Measurements from ENCODE around the gene GAL3ST3. TPM values are rescaled to one million over a fixed set of nuclear protein-coding genes. Genes with fewer than 3 reads are reported as not detected.

Gene GAL3ST3
- polyA plus RNA-seq, 1 donor (not counting 4 experiments of a cell fraction or from before 2014, with no cell fraction given): not detected

DNA sequence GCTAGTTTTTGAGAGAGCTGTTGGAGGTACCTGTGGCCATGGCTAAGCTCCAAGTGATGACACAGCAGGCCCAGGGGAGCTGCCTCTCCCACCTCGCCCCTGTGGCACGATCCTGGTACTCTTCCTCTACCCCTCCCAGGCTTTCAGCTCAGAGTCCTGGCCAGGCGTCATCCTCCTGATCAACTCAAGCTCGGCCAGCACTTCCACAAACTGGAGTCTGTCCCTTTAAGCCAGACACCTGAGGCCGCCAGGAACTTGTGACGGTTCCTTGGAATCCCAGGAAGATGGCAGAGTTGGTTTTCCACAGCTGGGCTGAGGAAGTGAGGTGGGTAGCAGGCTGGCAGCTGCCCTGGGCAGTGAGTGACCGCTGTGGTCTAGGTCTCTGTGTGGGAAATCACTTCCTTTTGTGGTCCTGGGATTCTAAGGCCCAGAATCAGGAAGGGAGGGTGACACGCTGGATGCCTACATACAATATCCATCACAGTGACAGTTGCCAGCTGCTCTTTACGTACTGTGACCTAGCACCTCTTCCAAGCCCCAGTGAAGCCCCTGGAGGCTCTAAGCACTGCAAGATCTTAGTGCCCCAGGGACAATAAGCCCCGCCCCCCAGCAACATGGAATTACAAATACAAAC is 40.4 kb downstream of the GAL3ST3 start:
- H3K4me3 ChIP-seq (ENCODE audit: control insufficient read depth in 2 of 3, extremely low read depth in 1 of 3, insufficient read depth in 2 of 3, low read depth in 1 of 3, low read length in 3 of 3): no peak overlapping the region
- DNase-seq (ENCODE audit: low read depth, low spot score) (no peak), FAIRE-seq (peak; percentile 13)
- H2AFZ ChIP-seq (ENCODE audit: control insufficient read depth, low read length): peak overlapping the region; percentile 59
- H4K20me1 ChIP-seq (ENCODE audit: control insufficient read depth, extremely low read depth, insufficient read depth, low read length): no peaks in the 10 kb centered on the region
- dilution Hi-C loops (cut with MboI; ENCODE audit: extremely low pct_ligation_motif_present, low sequenced_read_pairs): no loop called here
- TF ChIP-seq, protein P1, sequence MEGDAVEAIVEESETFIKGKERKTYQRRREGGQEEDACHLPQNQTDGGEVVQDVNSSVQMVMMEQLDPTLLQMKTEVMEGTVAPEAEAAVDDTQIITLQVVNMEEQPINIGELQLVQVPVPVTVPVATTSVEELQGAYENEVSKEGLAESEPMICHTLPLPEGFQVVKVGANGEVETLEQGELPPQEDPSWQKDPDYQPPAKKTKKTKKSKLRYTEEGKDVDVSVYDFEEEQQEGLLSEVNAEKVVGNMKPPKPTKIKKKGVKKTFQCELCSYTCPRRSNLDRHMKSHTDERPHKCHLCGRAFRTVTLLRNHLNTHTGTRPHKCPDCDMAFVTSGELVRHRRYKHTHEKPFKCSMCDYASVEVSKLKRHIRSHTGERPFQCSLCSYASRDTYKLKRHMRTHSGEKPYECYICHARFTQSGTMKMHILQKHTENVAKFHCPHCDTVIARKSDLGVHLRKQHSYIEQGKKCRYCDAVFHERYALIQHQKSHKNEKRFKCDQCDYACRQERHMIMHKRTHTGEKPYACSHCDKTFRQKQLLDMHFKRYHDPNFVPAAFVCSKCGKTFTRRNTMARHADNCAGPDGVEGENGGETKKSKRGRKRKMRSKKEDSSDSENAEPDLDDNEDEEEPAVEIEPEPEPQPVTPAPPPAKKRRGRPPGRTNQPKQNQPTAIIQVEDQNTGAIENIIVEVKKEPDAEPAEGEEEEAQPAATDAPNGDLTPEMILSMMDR (optimal IDR thresholded peaks at IDR 0.05 in 1 of 3, IDR thresholded peaks at IDR 0.05 in 1 of 3, conservative IDR thresholded peaks at IDR 0.05 in 1 of 3; ENCODE audit: extremely low read depth in 1 of 3, insufficient read depth in 2 of 3, low read length in 3 of 3): no peak
- no peak for TF ChIP-seq EZH2 (IDR thresholded peaks at IDR 0.05; ENCODE audit: low read length)
- peak overlapping the region; percentile 44 for H3K4me2 ChIP-seq (ENCODE audit: control insufficient read depth, extremely low read depth, insufficient read depth, low read depth, low read length)
- H3K27ac ChIP-seq (ENCODE audit: control insufficient read depth, insufficient read depth, low read length): no peak overlapping the region
- peak overlapping the region; percentile 38 for H3K9ac ChIP-seq (ENCODE audit: control insufficient read depth, extremely low read depth, insufficient read depth, low read length)
- H3K27me3 ChIP-seq (ENCODE audit: control insufficient read depth, extremely low read depth, insufficient read depth, low read length): no peaks in the 10 kb centered on the region
- H3K79me2 ChIP-seq (ENCODE audit: control insufficient read depth, insufficient read depth, low read length): peaks cover 6% of the 10 kb centered on the region
- H3K4me1 ChIP-seq (ENCODE audit: control insufficient read depth, extremely low read depth, insufficient read depth, low read length): peaks cover 35% of the 10 kb centered on the region
- peaks cover 3% of the 10 kb centered on the region for H3K9me1 ChIP-seq (ENCODE audit: control insufficient read depth, extremely low read depth, insufficient read depth, low read length)
- H3K9me3 ChIP-seq (ENCODE audit: control insufficient read depth, low read depth, low read length): no peaks in the 10 kb centered on the region
- peaks cover 6% of the 10 kb centered on the region in 2 experiments for H3K36me3 ChIP-seq (ENCODE audit: control insufficient read depth in 2 of 2, extremely low read depth in 1 of 2, insufficient read depth in 2 of 2, low read length in 2 of 2)

DNA sequence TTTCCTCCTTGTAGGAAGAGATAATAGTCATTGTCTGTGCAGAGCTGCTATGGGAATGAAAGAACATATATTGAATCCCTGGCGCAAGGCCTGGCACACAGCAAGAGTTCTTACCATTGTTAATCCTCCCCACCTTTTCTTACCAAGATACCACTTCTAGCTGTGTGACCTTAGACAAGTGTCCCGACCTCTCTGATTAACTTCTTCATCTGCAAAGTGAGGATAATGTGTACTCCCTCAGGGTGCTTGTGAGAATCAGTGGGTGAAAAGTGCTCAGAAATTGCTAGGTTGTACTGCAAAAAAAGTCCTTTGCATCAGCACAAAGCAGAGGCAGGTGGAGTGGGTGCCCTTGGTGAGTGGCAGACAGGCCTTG is 40.9 kb downstream of the GAL3ST3 start:
- Histone ChIP-seq H3K9me3 (ENCODE audit: control insufficient read depth, low read depth, low read length) (no peaks in the 10 kb centered on the region), H4K20me1 (ENCODE audit: control insufficient read depth, extremely low read depth, insufficient read depth, low read length) (no peaks in the 10 kb centered on the region), H3K27ac (ENCODE audit: control insufficient read depth, insufficient read depth, low read length) (no peak overlapping the region), H3K27me3 (ENCODE audit: control insufficient read depth, extremely low read depth, insufficient read depth, low read length) (no peaks in the 10 kb centered on the region), H3K9ac (ENCODE audit: control insufficient read depth, extremely low read depth, insufficient read depth, low read length) (no peak overlapping the region), H2AFZ (ENCODE audit: control insufficient read depth, low read length) (no peak overlapping the region), H3K4me1 (ENCODE audit: control insufficient read depth, extremely low read depth, insufficient read depth, low read length) (peaks cover 39% of the 10 kb centered on the region), H3K4me3 (ENCODE audit: control insufficient read depth in 2 of 3, extremely low read depth in 1 of 3, insufficient read depth in 2 of 3, low read depth in 1 of 3, low read length in 3 of 3) (no peak overlapping the region), H3K4me2 (ENCODE audit: control insufficient read depth, extremely low read depth, insufficient read depth, low read depth, low read length) (peak overlapping the region; percentile 44), H3K9me1 (ENCODE audit: control insufficient read depth, extremely low read depth, insufficient read depth, low read length) (peaks cover 3% of the 10 kb centered on the region), H3K36me3 (ENCODE audit: control insufficient read depth in 2 of 2, extremely low read depth in 1 of 2, insufficient read depth in 2 of 2, low read length in 2 of 2) (peaks cover 6 to 7% of the 10 kb centered on the region in 2 experiments), H3K79me2 (ENCODE audit: control insufficient read depth, insufficient read depth, low read length) (peaks cover 11% of the 10 kb centered on the region)
- DNase-seq (ENCODE audit: low read depth, low spot score): no peak
- dilution Hi-C loops (cut with MboI; ENCODE audit: extremely low pct_ligation_motif_present, low sequenced_read_pairs): no loop called here
- TF ChIP-seq, protein P1 (optimal IDR thresholded peaks at IDR 0.05 in 1 of 3, IDR thresholded peaks at IDR 0.05 in 1 of 3, conservative IDR thresholded peaks at IDR 0.05 in 1 of 3; ENCODE audit: extremely low read depth in 1 of 3, insufficient read depth in 2 of 3, low read length in 3 of 3): no peak
- no peak for TF ChIP-seq EZH2 (IDR thresholded peaks at IDR 0.05; ENCODE audit: low read length)
- FAIRE-seq: no peak

All from keratinocyte (primary cell).